Astrocyte (in vitro differentiated cells and primary cell): Measurements from ENCODE around the gene RIMBP2.

Experiments used
- CTCF ChIP-seq: IDR thresholded peaks from 2 replicates; pipeline ENCODE4 v1.5.1; 2011; ENCODE audit warnings: low read depth, mild to moderate bottlenecking, inconsistent platforms, low read length, moderate library complexity; ENCODE audit not compliant: insufficient read depth
- EZH2 ChIP-seq: IDR thresholded peaks from 2 replicates; pipeline ENCODE4 v1.6.1; 2012; ENCODE audit warnings: mild to moderate bottlenecking, low read length, inconsistent platforms; ENCODE audit not compliant: insufficient read depth

- no peak for TF ChIP-seq CTCF
- no peak for TF ChIP-seq EZH2
Measured at GRCh38 chr12:130504840-130505175, 211.3 kb downstream of the RIMBP2 start.
